DOHH2 (cell line): ENCODE data around the gene SMG6.

ENCODE experiments used
- EZH2phosphoT487 ChIP-seq: fragments of 200-600 bp; sonication (generic); IDR thresholded peaks from 2 replicates; pipeline ENCODE4 v1.6.1; 2017; ENCODE audit warnings: borderline replicate concordance, mild to moderate bottlenecking, antibody characterized with exemption, low read length, moderate library complexity, mixed read lengths
- TF ChIP-seq, protein P1 (sequence below): fragments of 200-600 bp; sonication (generic); IDR thresholded peaks from one replicate; pipeline ENCODE4 v1.5.1; 2014; ENCODE audit warnings: antibody characterized with exemption, mild to moderate bottlenecking, low read depth, low read length; ENCODE audit not compliant: poor library complexity, severe bottlenecking

DNA sequence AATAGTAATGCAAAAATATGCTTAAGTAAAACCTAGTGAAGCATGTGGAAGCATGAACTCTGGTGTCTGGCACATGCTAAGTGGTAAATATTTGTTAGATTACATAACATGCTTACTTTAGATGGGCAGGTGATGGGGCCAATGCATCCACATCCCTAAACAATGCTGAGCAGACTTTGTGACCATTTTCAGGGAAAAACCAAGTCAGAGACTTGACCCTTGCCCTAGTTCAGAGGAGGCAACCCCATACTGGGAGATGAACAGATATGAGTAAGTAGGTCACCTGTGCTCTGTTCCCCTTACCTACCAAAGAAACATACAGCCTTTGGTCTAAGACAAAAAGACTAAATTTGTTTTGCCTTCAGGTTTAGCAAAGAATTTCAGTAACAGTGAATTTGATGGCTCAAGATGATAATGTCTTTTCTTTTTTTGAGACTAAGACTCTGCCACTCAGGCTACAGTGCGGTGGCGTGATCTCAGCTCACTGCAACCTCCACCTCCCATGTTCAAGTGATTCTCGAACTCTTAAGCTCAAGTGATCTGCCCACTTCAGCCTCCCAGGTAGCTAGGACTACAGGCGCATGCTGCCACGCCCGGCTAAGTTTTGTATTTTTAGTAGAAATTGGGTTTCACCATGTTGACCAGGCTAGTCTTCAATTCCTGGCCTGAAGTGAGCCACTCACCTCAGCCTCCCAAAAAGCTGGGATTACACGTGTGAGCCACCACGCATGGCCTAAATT, 157.3 kb downstream of the SMG6 start:
- no peak for TF ChIP-seq EZH2phosphoT487
- TF ChIP-seq, protein P1, sequence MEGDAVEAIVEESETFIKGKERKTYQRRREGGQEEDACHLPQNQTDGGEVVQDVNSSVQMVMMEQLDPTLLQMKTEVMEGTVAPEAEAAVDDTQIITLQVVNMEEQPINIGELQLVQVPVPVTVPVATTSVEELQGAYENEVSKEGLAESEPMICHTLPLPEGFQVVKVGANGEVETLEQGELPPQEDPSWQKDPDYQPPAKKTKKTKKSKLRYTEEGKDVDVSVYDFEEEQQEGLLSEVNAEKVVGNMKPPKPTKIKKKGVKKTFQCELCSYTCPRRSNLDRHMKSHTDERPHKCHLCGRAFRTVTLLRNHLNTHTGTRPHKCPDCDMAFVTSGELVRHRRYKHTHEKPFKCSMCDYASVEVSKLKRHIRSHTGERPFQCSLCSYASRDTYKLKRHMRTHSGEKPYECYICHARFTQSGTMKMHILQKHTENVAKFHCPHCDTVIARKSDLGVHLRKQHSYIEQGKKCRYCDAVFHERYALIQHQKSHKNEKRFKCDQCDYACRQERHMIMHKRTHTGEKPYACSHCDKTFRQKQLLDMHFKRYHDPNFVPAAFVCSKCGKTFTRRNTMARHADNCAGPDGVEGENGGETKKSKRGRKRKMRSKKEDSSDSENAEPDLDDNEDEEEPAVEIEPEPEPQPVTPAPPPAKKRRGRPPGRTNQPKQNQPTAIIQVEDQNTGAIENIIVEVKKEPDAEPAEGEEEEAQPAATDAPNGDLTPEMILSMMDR: no peak
